ENCODE data around the gene JADE2. TPM values are rescaled to one million over a fixed set of nuclear protein-coding genes. Genes with fewer than 3 reads are reported as not detected.
A peak's percentile ranks its signal among the peaks of the same experiment; 100 is the strongest.

Gene JADE2
- total RNA-seq: 10 to 100 TPM; 35.5 to 68.1 (median 59.0) TPM

DNA sequence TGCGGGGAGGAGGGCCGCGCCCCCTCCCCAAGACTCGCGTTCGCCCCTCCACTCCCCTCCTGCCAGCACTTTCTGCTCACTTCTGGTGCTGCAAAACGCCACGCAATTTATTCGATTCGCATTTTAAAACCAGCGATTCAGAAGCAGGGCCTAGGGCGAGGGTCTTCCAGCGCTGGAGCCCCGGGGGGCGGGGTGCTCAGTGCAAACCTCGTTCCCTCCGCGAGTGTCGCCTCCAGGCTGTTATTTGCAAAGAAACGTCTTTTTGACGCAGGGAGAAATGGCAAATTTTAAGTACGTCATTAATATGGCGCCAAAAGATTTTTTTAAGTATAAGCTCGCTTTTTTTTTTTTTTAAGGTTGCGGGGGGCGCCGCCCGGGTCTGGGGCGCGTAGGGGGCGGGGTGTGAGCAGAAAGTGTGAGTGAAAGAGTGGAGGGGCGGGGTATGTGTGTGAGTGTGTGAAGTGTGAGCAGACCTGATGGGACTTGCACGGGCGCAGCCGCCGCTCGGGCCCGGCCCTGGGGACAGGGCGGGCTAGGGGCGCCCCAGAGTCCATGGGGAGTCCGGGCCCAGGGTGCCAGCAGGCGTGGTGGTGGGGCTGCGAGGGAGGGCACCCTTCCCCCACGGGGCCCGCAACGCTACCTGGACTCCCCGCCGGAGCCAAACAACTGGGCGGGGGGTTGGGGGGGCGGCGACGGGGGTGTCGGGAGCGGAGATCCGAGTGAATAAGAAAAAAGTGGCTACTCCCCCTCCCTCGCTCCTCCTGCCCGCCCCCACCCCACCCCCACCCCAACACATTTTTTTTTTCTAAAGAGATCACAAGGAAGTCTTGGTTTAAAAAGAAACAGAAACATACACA, at the start of gene JADE2:
JADE2 (plus strand) TSS at position 845 of the 857 bp plus-strand sequence. CDS start 10,188 bp downstream, outside the sequence.
- intact Hi-C loops (cut with DNase I; ENCODE audit: low total_unique reads): loop anchor here (10.0 kb wide), 1 partner anchor 110 kb away; the partner anchor contains the start of gene CDKN2AIPNL
- TF ChIP-seq CTCF (IDR thresholded peaks at IDR 0.05) (no peak), POLR2A (IDR thresholded peaks at IDR 0.05) (no peak)
- H3K4me3 ChIP-seq (ENCODE audit: low read depth, poor library complexity, severe bottlenecking): peak within 1 kb of the TSS; percentile 85
- peak; percentile 80 to 94 for DNase-seq (ENCODE audit: low spot score in 2 of 2)
- WGBS, 2 donors: 0 to 1% methylated on average over 57 of the region's 57 CpGs

DNA sequence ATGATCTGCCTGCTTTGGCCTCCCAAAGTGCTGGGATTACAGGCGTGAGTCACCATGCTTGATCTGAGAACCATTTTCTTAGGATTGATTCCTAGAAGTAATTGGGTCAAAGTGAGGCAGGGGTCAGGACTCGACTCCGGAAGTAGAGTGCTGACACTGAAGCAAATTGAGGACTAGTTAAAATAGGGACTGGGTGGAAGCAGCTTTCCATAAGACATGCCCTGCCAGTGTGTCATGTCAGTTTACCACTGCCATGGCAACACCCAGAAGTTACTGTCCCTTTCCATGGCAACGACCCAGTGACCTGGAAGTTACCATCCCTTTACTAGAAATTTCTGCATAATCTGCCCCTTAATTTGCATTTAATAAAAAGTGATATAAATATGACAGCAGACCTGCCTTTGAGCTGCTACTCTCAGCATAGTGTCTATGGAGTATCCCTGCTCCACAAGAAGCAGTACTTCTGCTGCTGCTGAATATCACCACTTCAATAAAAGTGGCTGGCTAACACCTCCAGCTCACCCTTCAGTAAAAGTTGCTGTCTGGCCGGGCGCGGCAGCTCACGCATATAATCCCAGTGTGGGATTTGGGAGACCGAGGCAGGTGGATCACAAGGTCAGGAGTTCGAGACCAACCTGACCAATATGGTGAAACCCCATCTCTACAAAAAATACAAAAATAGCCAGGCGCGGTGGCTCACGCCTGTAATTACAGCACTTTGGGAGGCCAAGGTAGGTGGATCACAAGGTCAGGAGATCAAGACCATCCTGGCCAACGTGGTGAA, 47.8 kb upstream of the JADE2 start:
- TF ChIP-seq CTCF (IDR thresholded peaks at IDR 0.05) (no peak), POLR2A (IDR thresholded peaks at IDR 0.05) (no peak)
- H3K4me3 ChIP-seq (ENCODE audit: low read depth, poor library complexity, severe bottlenecking): no peak overlapping the region
- peak in 1 of 2 donors; percentile 34 for DNase-seq (ENCODE audit: low spot score in 2 of 2)
- intact Hi-C loops (cut with DNase I; ENCODE audit: low total_unique reads): no loop called here
- 82 to 83% methylated on average over 13 to 14 of the region's 14 CpGs for WGBS, 2 donors

GRCh38 chr5:134479839-134480238, 45.6 kb upstream of the JADE2 start:
- WGBS, 2 donors: 85 to 93% methylated on average over 4 of the region's 4 CpGs
- intact Hi-C loops (cut with DNase I; ENCODE audit: low total_unique reads): no loop called here
- TF ChIP-seq CTCF (IDR thresholded peaks at IDR 0.05): no peak
- TF ChIP-seq POLR2A (IDR thresholded peaks at IDR 0.05): no peak
- DNase-seq (ENCODE audit: low spot score in 2 of 2): no peak
- H3K4me3 ChIP-seq (ENCODE audit: low read depth, poor library complexity, severe bottlenecking): no peak overlapping the region

GRCh38 chr5:134489227-134489944, 36.1 kb upstream of the JADE2 start:
- no peak overlapping the region for H3K4me3 ChIP-seq (ENCODE audit: low read depth, poor library complexity, severe bottlenecking)
- no peak for TF ChIP-seq CTCF (IDR thresholded peaks at IDR 0.05)
- no peak for TF ChIP-seq POLR2A (IDR thresholded peaks at IDR 0.05)
- peak in 1 of 2 donors; percentile 40 for DNase-seq (ENCODE audit: low spot score in 2 of 2)
- intact Hi-C loops (cut with DNase I; ENCODE audit: low total_unique reads): no loop called here
- WGBS, 2 donors: 90 to 92% methylated on average over 7 of the region's 7 CpGs

GRCh38 chr5:134490255-134490924, 35.1 kb upstream of the JADE2 start:
- DNase-seq (ENCODE audit: low spot score in 2 of 2): peak in 1 of 2 donors; percentile 20
- H3K4me3 ChIP-seq (ENCODE audit: low read depth, poor library complexity, severe bottlenecking): no peak overlapping the region
- intact Hi-C loops (cut with DNase I; ENCODE audit: low total_unique reads): no loop called here
- TF ChIP-seq POLR2A (IDR thresholded peaks at IDR 0.05) (no peak), CTCF (IDR thresholded peaks at IDR 0.05) (no peak)
- 94 to 96% methylated on average over 9 of the region's 9 CpGs for WGBS, 2 donors
